Measurements from ENCODE around the gene ROCK1. TPM values are rescaled to one million over a fixed set of nuclear protein-coding genes. Genes with fewer than 3 reads are reported as not detected.

The ROCK1 gene
- total and polyA plus RNA-seq, 8 donors = 50.2 to 93.2 (median 77.9) TPM

- no peak overlapping the region for H3K4me3 ChIP-seq
- ATAC-seq (no peak), DNase-seq (no peak)
- TF ChIP-seq CTCF (IDR thresholded peaks at IDR 0.05) = no peak
- H3K4me1 ChIP-seq = peaks cover 0 to 25% of the 10 kb centered on the region in 2 donors
- intact Hi-C loops (cut with DNase I) = no loop called here
- H3K9me3 ChIP-seq = no peaks in the 10 kb centered on the region
- H3K27me3 ChIP-seq = no peaks in the 10 kb centered on the region
- no peak overlapping the region for H3K27ac ChIP-seq
- H3K36me3 ChIP-seq = no peaks in the 10 kb centered on the region
Measured at GRCh38 chr18:21057112-21057511, 54.5 kb downstream of the ROCK1 start.

- ATAC-seq (no peak), DNase-seq (no peak)
- Histone ChIP-seq H3K4me3 (no peak overlapping the region), H3K36me3 (no peaks in the 10 kb centered on the region), H3K27me3 (no peaks in the 10 kb centered on the region), H3K9me3 (no peaks in the 10 kb centered on the region), H3K27ac (no peak overlapping the region), H3K4me1 (peaks cover 0 to 29% of the 10 kb centered on the region in 2 donors)
- no peak for TF ChIP-seq CTCF (IDR thresholded peaks at IDR 0.05)
- intact Hi-C loops (cut with DNase I) = no loop called here
Measured at GRCh38 chr18:21056545-21056944, 55.1 kb downstream of the ROCK1 start.

- Histone ChIP-seq H3K4me3 (no peak overlapping the region), H3K9me3 (no peaks in the 10 kb centered on the region), H3K27ac (no peak overlapping the region), H3K27me3 (no peaks in the 10 kb centered on the region), H3K36me3 (no peaks in the 10 kb centered on the region), H3K4me1 (peaks cover 0 to 37% of the 10 kb centered on the region in 2 donors)
- TF ChIP-seq CTCF (IDR thresholded peaks at IDR 0.05) = no peak
- ATAC-seq (no peak), DNase-seq (no peak)
- intact Hi-C loops (cut with DNase I) = no loop called here
Measured at GRCh38 chr18:21054252-21054821, 57.3 kb downstream of the ROCK1 start.

- ATAC-seq = peak; percentile 80
- DNase-seq = no peak
- Histone ChIP-seq H3K4me3 (no peak overlapping the region), H3K36me3 (no peaks in the 10 kb centered on the region), H3K27ac (peak overlapping the region in 1 of 2 donors; percentile 8), H3K9me3 (no peaks in the 10 kb centered on the region), H3K27me3 (no peaks in the 10 kb centered on the region), H3K4me1 (peaks cover 0 to 39% of the 10 kb centered on the region in 2 donors)
- intact Hi-C loops (cut with DNase I) = no loop called here
- no peak for TF ChIP-seq CTCF (IDR thresholded peaks at IDR 0.05)
Measured at GRCh38 chr18:21053127-21053526, 58.5 kb downstream of the ROCK1 start.

- ATAC-seq (no peak), DNase-seq (no peak)
- intact Hi-C loops (cut with DNase I) = no loop called here
- Histone ChIP-seq H3K4me3 (no peak overlapping the region), H3K9me3 (no peaks in the 10 kb centered on the region), H3K36me3 (peaks cover 0 to 2% of the 10 kb centered on the region in 2 donors), H3K4me1 (peaks cover 0 to 39% of the 10 kb centered on the region in 2 donors), H3K27me3 (no peaks in the 10 kb centered on the region), H3K27ac (no peak overlapping the region)
- TF ChIP-seq CTCF (IDR thresholded peaks at IDR 0.05) = no peak
Measured at GRCh38 chr18:21052385-21052784, 59.2 kb downstream of the ROCK1 start.
